Measurements from ENCODE around the gene ZDHHC14.
"Not testable (repeated sequence)": the region's sequence is repeated elsewhere in the genome, so short reads cannot be mapped to it uniquely, and the experiment has no call there.

ZDHHC14 gene

DNA sequence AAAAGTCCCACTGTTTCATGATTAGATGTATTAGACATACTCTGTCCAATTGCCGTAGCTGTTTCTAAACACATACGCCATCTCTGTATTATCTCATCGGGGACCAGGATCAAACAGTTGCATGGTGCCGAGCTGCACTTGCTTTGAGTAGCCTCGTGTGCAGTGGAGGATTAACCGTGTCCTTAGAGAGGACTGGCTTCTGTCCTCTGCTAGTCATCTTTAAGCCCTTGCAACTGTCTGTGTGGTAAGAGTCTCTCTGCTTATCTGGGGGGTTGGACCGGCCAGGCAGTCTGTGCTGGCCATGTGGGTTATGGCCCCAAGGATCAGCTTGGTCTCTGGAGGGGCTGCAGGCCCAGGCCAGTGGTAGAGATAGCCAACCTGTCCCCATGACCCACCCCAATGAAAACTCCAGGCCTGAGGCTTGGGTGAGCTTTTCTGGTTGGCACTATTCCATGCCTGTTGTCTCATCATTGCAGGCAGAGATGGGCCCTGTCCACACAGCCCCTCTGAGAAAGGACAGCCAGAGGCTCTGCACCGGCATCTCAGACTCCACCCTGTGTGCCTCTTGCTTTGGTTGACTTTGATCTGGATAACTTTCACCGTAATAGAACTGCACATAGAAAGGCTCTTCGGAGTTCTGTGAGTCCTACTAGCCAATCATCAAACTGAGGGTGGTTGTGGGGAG, 304.7 kb downstream of the ZDHHC14 start:
- DNase-seq (ENCODE audit: low read depth in 2 of 2), result no peak

- no peak for DNase-seq (ENCODE audit: low read depth in 2 of 2)
Observed at GRCh38 chr6:157688275-157688959, 307.4 kb downstream of the ZDHHC14 start.

DNA sequence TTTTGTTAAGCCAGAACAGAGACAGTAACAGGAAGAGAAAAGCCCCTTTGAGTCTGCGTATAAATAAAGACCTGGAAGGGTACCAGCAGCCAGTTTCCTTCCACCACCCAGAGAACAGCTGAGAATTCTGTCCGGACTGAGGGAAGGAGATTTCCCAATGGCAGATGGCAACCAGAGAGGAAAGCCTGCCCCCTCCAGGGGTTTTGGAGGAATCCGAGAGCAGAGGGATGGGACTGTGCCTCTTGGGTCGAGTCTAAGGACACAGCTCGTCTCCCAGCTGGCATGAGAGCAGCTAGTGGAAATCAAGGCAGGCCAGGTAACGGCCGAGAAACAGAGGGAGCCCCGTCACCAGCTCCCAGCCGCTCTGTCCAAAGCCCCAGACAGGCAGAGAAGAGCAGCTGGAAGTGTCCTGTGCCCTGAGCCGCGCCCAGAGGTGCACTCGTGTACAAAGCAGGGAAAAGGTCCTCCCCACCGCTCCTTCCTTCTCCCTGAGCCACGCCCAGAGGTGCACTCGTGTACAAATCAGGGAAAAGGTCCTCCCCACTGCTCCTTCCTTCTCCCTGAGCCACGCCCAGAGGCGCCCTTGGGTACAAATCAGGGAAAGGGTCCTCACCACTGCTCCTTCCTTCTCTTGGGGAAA, 308.1 kb downstream of the ZDHHC14 start:
- no peak for DNase-seq (ENCODE audit: low read depth in 2 of 2)

DNA sequence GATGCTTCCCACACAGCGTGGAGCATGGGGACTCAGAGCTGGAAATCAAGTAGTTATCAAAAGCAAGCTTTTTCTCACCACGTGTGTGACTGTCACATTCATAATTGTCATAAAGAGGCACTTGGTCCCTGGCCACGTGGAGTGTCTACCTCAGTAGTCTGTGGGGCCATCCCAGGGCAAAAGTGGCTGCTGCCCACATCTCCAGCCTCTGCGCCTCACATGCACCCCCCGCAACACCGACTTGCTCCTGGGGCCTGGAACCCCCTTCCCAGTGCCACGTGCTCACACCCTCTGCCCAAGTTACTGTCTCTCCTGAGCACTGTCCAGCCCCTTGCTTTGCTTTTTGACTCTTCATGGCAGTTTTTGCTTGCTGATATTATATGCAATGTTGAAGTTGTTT, 308.9 kb downstream of the ZDHHC14 start:
- no peak for DNase-seq (ENCODE audit: low read depth in 2 of 2)

DNA sequence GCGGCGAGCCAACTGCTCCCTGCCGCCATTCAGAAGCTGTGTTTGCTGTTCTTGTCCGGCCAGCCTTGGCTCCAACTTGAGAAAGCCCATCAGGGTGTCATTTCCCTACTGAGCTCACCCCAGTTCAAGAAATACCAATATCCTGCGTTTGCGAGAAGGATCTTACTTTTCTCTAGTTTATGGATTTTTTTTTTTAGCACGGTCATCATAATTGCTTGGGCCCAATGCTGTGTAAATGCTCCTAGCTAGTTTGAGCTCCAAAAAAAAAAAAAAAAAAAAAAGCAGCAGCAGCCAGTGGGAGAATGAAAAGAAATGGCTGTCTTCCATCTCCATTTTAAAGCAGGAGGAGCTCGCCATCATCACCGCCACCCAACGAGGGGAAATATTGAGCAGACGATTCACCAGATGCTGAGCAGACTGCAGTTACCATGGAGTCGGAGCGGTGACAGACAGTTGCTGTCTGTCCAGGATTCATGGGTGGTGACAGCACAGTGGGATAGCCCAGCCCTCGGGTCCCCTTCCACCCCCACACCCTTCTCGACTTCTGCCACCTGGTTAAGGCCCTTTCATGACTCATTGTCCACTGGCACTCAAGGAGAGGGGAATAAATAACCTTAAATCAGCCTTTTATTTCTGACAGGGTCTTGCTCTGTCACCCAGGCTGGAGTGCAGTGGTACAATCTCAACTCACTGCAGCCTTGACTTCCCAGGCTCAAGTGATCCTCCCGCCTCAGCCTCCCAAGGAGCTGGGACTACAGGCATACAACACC, 309.6 kb downstream of the ZDHHC14 start:
- no peak for DNase-seq (ENCODE audit: low read depth in 2 of 2)

GRCh38 chr6:157691621-157692020, 310.6 kb downstream of the ZDHHC14 start:
- not testable (repeated sequence) for DNase-seq (ENCODE audit: low read depth in 2 of 2)

DNA sequence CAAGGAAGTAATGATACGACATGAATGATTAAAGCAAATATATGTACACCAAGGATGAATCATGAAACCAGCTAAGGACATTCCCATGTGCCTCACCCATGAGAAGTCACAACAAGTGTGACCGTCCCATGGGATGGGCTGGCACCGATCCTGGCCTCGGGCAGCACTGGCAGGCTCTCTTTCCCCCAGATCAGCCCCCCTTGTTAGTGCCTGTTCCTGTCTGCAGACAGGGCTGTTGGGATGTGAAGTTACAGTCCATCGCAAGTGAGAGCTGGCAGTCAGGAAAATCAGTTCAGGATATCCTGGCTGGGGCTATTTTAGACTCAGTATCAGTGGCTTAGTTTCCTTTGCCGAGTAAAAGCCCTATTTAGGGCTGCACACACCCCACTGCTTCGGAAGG, 312.9 kb downstream of the ZDHHC14 start:
- no peak for DNase-seq (ENCODE audit: low read depth in 2 of 2)

DNA sequence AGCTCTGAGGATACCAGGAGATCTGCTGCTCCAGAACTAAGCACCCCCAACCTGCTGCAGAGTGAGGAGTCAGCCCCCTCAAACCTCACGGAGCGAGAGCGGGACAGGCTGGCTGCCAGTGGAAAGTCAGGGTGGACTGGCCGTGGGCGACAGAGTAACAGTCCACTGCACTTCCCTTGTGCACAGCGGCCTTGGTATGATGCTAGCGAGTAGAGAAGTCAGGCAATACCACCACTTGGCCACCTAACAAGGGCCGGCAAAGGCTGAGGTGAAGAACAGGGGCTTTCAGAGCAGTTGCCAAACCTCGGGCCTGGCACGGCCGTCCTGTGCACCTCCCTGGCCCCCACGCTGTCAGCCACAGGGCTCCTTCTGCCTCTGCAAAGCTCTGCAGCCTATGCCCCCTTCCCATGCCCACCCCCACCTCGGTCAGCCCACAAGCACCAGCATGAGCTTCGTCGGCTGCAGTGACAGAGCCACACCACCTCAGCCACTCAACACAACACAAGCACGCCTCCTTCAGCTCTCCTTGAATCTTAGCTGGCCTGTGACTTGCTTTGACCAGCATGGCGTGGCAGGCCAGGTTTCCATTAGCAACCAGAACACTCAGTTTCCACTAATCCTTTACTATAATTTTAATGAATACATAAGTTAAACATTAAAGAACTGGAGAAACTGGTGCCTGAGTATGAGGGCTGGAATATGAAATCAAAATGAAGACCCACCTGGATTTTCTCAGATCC, 314.5 kb downstream of the ZDHHC14 start:
- DNase-seq (ENCODE audit: low read depth in 2 of 2), result no peak

DNA sequence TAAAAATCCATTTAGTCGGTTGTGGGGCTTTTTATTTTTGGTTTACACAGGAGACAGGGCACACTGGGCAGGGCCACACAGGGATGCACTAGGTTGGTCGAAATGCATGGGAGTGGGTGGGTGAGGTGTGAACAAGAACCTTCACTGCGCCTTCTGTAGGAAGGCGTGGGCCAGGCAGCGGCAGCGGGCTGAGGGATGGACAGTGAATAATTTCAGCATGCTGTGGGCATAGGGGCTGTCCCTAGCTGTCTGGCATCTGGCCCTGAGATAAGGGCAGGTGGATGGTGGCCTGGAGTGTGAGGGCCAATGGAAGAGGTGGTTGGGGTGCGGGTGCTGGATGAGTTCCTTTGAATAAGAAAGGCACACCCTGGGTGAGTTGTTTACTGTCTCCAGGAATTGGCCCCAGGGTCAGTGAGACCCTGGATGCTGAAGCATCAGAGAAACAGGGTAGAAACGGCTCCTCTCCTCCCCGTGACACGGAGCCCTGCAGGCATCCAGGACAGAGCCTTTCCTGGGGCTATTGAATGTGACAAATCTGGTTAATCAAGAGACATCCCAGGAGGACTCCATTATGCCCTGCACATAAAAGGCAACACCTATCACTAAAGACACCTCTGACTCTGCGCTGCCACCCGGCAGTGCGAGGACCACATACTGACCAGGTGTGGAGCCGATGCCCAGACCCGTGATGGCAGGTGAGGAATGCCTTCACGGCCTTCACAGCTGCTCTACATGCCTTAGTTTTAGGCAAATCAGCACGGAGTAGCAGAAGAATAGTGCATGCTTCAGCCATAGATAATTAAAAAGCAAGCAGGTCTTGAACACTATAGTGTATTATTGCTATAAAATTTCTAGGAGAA, 319.0 kb downstream of the ZDHHC14 start:
- DNase-seq (ENCODE audit: low read depth in 2 of 2), result no peak

DNA sequence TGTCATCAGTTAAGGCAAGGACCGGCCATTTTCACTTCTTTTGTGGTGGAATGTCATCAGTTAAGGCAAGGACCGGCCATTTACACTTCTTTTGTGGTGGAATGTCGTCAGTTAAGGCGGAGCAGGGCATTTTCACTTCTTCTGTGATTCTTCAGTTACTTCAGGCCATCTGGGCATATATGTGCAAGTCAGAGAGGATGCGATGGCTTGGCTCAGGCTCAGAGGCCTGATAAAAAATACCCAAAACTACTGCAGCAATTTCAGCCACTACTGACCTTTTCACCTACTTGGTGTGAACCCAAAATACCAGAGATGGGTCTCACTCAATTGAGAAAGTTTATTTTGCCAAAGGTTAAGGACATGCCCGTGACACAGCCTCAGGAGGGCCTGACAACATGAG, 325.4 kb downstream of the ZDHHC14 start:
- DNase-seq (ENCODE audit: low read depth in 2 of 2), result not testable (repeated sequence)

DNA sequence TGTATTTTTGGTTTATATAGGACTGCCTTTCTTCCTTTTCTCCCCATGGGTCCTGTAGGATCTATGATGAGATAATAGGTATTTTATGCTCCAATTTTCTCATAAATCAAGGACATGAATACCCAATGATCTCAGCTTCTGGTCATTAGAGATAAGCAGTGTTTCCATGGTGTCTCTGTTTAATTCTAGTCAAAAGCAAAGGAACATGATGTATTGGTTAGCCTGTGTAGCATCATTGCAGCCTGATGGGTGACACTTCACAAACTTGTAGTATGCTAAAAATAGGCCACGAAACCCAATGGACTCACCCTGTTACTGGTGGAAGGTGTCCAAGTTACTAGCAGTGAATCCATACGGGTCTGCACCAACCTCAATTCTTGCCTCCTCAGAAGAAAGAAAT, 325.9 kb downstream of the ZDHHC14 start:
- no peak for DNase-seq (ENCODE audit: low read depth in 2 of 2)

- no peak for DNase-seq (ENCODE audit: low read depth in 2 of 2)
Observed at GRCh38 chr6:157707576-157707975, 326.6 kb downstream of the ZDHHC14 start.

GRCh38 chr6:157708239-157708638, 327.2 kb downstream of the ZDHHC14 start:
- DNase-seq (ENCODE audit: low read depth in 2 of 2), result no peak

- no peak for DNase-seq (ENCODE audit: low read depth in 2 of 2)
Observed at GRCh38 chr6:157708933-157709332, 327.9 kb downstream of the ZDHHC14 start.

GRCh38 chr6:157709555-157709954, 328.6 kb downstream of the ZDHHC14 start:
- no peak for DNase-seq (ENCODE audit: low read depth in 2 of 2)

DNA sequence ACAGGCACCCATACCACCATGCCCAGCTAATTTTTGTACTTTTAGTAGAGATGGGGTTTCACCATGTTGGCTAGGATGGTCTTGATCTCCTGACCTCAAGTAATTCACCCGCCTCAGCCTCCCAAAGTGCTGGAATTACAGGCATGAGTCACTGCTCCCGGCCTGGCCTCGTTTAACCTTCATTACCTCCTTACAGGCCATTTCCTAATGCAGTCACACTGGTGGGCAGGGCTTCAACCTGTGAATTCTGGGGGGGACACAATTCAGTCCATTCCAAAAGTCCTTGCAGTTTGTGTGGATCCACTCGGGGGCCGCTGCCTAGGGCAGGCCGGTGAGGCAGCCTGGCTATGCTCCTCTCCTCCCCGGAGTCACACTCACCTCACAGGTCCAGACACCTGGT, 329.6 kb downstream of the ZDHHC14 start:
- no peak for DNase-seq (ENCODE audit: low read depth in 2 of 2)

DNA sequence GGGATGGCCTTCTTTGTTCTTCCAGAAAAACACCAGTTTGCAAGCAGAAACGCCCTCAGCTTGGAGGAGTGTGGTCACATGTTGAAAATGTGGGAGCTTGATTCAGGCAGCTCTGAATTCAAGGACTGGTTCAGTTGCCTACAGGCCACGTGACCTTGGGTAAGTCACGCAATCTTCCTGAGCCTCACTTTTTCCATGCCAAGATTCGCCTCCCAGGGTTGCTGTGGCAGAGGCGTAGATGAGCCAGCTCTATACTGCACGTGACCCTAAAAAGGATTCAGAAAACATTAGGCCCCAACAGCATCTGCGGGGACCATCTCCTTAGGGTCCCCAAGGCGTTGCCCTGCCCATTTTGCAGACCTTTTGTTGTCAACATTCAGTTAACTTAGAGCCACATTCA, 330.1 kb downstream of the ZDHHC14 start:
- no peak for DNase-seq (ENCODE audit: low read depth in 2 of 2)

DNA sequence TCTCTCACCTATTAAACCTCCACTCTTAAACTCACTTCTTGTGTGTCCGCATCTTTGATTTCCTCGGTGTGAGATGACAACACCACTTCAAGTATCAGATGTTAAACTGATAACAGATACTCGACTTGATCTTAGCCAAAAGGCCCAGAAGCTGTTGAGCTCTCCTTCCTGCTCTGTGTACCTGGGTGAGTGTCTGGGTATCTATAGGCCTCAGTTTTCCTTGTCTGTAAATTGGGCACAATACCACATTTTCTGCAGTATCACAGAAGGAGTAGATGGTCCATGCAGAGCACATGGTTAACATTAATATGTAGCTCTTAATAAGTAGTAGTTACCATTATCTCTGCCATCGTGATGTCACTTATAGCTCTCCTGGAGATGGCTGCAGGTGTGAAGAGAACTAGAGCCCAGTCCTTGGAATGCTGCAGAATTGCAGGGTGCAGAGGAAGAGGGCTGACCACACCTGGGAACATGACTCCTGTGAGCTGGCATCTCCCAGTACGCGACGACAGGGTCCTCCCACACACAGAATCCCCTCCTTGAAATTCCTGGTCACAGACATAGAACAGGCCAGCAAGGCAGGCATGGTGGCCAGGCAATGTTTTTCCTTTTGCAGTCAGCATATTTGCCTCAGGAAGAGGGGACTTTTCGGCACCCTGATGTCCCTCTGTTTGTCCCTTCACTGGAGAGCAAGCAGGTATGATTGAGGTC, 331.8 kb downstream of the ZDHHC14 start:
- DNase-seq (ENCODE audit: low read depth in 2 of 2), result no peak

DNA sequence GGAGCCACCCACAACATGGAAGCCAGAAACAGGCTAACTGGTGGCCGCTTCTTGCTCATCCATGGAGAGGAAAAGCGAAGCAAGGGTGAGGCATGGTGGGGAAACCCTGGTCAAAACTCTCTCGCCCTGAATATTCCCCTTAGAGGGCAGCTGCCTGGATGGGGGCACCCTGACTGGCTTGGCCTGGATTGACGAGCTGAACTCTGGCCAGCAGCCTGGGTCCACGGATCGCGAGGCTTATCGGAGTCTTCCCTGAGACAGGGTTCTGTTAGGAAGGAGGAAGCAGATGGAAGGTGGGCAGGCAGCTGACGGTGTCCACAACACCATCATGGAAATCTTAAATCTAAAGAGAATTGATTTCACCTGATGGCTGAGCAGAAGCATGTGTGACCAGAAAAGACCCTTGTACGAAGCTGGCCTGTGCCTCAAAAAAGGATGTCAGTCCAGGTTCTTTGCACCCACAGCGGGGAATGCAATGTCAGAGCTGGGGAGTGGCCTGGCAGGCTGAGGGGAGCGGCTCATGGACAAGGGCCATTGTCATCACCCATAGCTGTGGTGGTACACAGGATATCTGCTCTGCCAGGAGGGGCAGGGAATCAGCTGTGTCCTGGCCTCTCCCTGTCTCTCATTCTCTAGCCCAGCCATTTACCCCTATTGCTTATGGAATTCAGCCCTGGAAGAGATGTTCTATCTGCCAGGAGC, 332.6 kb downstream of the ZDHHC14 start:
- DNase-seq (ENCODE audit: low read depth in 2 of 2), result no peak

- DNase-seq (ENCODE audit: low read depth in 2 of 2), result no peak
Observed at GRCh38 chr6:157714153-157714490, 333.1 kb downstream of the ZDHHC14 start.

Measured in stimulated activated CD4-positive, alpha-beta T cell treated with anti-CD3 and anti-CD28 coated beads, Interleukin-12 subunit alpha, Interleukin-12 subunit beta, amount 100 ng/mL, for 24 hours (primary cell).